ENCODE results near the gene TNNT3. TPM values are rescaled to one million over a fixed set of nuclear protein-coding genes. Genes with fewer than 3 reads are reported as not detected.

The TNNT3 gene
- total RNA-seq, 2 experiments from 2014 or later: 19.1 to 21.9 TPM

GRCh38 chr11:1931341-1932104, 12.0 kb downstream of the TNNT3 start:
- Histone ChIP-seq H3K9me3 (ENCODE audit: control insufficient read depth in 1 of 2, insufficient read depth in 1 of 2, low read length in 2 of 2) (no peaks in the 10 kb centered on the region), H3K27ac (ENCODE audit: low read depth in 1 of 2, low read length in 2 of 2) (no peak overlapping the region), H3K4me1 (ENCODE audit: insufficient read depth, low read length) (peaks cover 6% of the 10 kb centered on the region), H3K36me3 (ENCODE audit: insufficient read depth, low read length) (no peaks in the 10 kb centered on the region), H3K4me3 (ENCODE audit: low read length) (no peak overlapping the region), H3K27me3 (ENCODE audit: control insufficient read depth in 1 of 2, insufficient read depth in 2 of 2, low read length in 2 of 2) (no peaks in the 10 kb centered on the region)
- ChIA-PET CTCF (interaction anchor here (1.2 kb wide), 1 partner anchor 80 kb away, joined by 3 read pairs; no protein-coding TSS in a partner anchor), POLR2A (no interaction called here)
- H3K9me3 Mint-ChIP-seq: no peaks in the 10 kb centered on the region
- intact Hi-C loops (cut with DNase I, micrococcal nuclease): no loop called here
- TF ChIP-seq CTCF (IDR thresholded peaks at IDR 0.05): no peak
- H3K4me3 Mint-ChIP-seq: no peak overlapping the region
- H3K36me3 Mint-ChIP-seq (ENCODE audit: low read depth): no peaks in the 10 kb centered on the region
- no peak overlapping the region for H3K27ac Mint-ChIP-seq
- H3K4me1 Mint-ChIP-seq (ENCODE audit: low read depth): no peaks in the 10 kb centered on the region
- no peaks in the 10 kb centered on the region for H3K27me3 Mint-ChIP-seq
- no peak for DNase-seq
- no peak for ATAC-seq (ENCODE audit: poor library complexity)

- intact Hi-C loops (cut with DNase I, micrococcal nuclease): no loop called here
- no peak for ATAC-seq (ENCODE audit: poor library complexity)
- no peak overlapping the region for H3K4me3 ChIP-seq (ENCODE audit: low read length)
- Mint-ChIP-seq H3K36me3 (ENCODE audit: low read depth) (no peaks in the 10 kb centered on the region), H3K27me3 (no peaks in the 10 kb centered on the region), H3K4me1 (ENCODE audit: low read depth) (no peaks in the 10 kb centered on the region), H3K9me3 (no peaks in the 10 kb centered on the region), H3K27ac (no peak overlapping the region), H3K4me3 (no peak overlapping the region)
- peaks cover 6% of the 10 kb centered on the region for H3K4me1 ChIP-seq (ENCODE audit: insufficient read depth, low read length)
- no peak for TF ChIP-seq CTCF (IDR thresholded peaks at IDR 0.05)
- no peaks in the 10 kb centered on the region for H3K27me3 ChIP-seq (ENCODE audit: control insufficient read depth in 1 of 2, insufficient read depth in 2 of 2, low read length in 2 of 2)
- no peaks in the 10 kb centered on the region for H3K36me3 ChIP-seq (ENCODE audit: insufficient read depth, low read length)
- no peak overlapping the region for H3K27ac ChIP-seq (ENCODE audit: low read depth in 1 of 2, low read length in 2 of 2)
- DNase-seq: no peak
- POLR2A ChIA-PET: no interaction called here
- CTCF ChIA-PET: interaction anchor here (1.2 kb wide), 1 partner anchor 81 kb away, joined by 3 read pairs; no protein-coding TSS in a partner anchor
- no peaks in the 10 kb centered on the region for H3K9me3 ChIP-seq (ENCODE audit: control insufficient read depth in 1 of 2, insufficient read depth in 1 of 2, low read length in 2 of 2)
Observed at GRCh38 chr11:1932105-1932480, 12.6 kb downstream of the TNNT3 start.

GRCh38 chr11:1932681-1933080, 13.2 kb downstream of the TNNT3 start:
- Histone ChIP-seq H3K36me3 (ENCODE audit: insufficient read depth, low read length) (no peaks in the 10 kb centered on the region), H3K4me1 (ENCODE audit: insufficient read depth, low read length) (peaks cover 6% of the 10 kb centered on the region), H3K4me3 (ENCODE audit: low read length) (no peak overlapping the region), H3K27me3 (ENCODE audit: control insufficient read depth in 1 of 2, insufficient read depth in 2 of 2, low read length in 2 of 2) (no peaks in the 10 kb centered on the region), H3K9me3 (ENCODE audit: control insufficient read depth in 1 of 2, insufficient read depth in 1 of 2, low read length in 2 of 2) (no peaks in the 10 kb centered on the region), H3K27ac (ENCODE audit: low read depth in 1 of 2, low read length in 2 of 2) (no peak overlapping the region)
- CTCF ChIA-PET: no interaction called here
- H3K27ac Mint-ChIP-seq: no peak overlapping the region
- POLR2A ChIA-PET: no interaction called here
- no peaks in the 10 kb centered on the region for H3K27me3 Mint-ChIP-seq
- intact Hi-C loops (cut with DNase I, micrococcal nuclease): no loop called here
- no peak for DNase-seq
- no peak overlapping the region for H3K4me3 Mint-ChIP-seq
- no peak for TF ChIP-seq CTCF (IDR thresholded peaks at IDR 0.05)
- H3K4me1 Mint-ChIP-seq (ENCODE audit: low read depth): no peaks in the 10 kb centered on the region
- ATAC-seq (ENCODE audit: poor library complexity): no peak
- no peaks in the 10 kb centered on the region for H3K9me3 Mint-ChIP-seq
- no peaks in the 10 kb centered on the region for H3K36me3 Mint-ChIP-seq (ENCODE audit: low read depth)
